SJSA1 (cell line): ENCODE measurements around the gene ID1. TPM values are rescaled to one million over a fixed set of nuclear protein-coding genes. Genes with fewer than 3 reads are reported as not detected.

ENCODE experiments used
- DNase-seq, 2 experiments: peaks; one replicate each; pipeline ENCODE4 v3.0.0-alpha.2; 2015 to 2020; ENCODE audit warnings: low spot score in 2 of 2, low read depth in 1 of 2
- H3K27ac ChIP-seq: fragments of 250-450 bp; sonication (Bioruptor Pico); 2 replicates; pipeline ENCODE4 v1.5.1; 2020; ENCODE audit warnings: mild to moderate bottlenecking, moderate library complexity
- H3K27me3 ChIP-seq: fragments of 250-450 bp; sonication (Bioruptor Pico); replicated peaks from 2 replicates; pipeline ENCODE4 v1.5.1; 2020; ENCODE audit warnings: mild to moderate bottlenecking, moderate library complexity
- H3K36me3 ChIP-seq: fragments of 250-450 bp; sonication (Bioruptor Pico); 2 replicates; pipeline ENCODE4 v1.5.1; 2020; ENCODE audit warnings: mild to moderate bottlenecking
- H3K4me1 ChIP-seq: fragments of 250-450 bp; sonication (Bioruptor Pico); replicated peaks from 2 replicates; pipeline ENCODE4 v1.6.1; 2021; ENCODE audit warnings: mild to moderate bottlenecking
- H3K4me3 ChIP-seq: fragments of 250-450 bp; sonication (Bioruptor Pico); 2 replicates; pipeline ENCODE4 v1.5.1; 2020; ENCODE audit warnings: mild to moderate bottlenecking
- H3K9me3 ChIP-seq: fragments of 250-450 bp; sonication (Bioruptor Pico); replicated peaks from 2 replicates; pipeline ENCODE4 v1.5.1; 2020; ENCODE audit warnings: mild to moderate bottlenecking
- total RNA-seq: library from RNA; depleted of rRNA; stranded (reverse); fragments of >200 nt; shearing (Covaris generic); gene quantifications from 2 replicates; pipeline ENCODE4 v1.2.3, GENCODE V29; 2014; rRNA removed

The ID1 gene
- total RNA-seq: 700 and 729 TPM in 2 replicates

- H3K27ac ChIP-seq: peak within 1 kb of the TSS; percentile 99
- H3K27me3 ChIP-seq: no peaks in the 10 kb centered on the region
- H3K4me1 ChIP-seq: peaks cover 51% of the 10 kb centered on the region
- DNase-seq: peak; percentile 97 to 99
- H3K4me3 ChIP-seq: peak within 1 kb of the TSS; percentile 69
- H3K9me3 ChIP-seq: no peaks in the 10 kb centered on the region; the same call in 1 of the 2 replicates
- H3K36me3 ChIP-seq: peaks cover 28% of the 10 kb centered on the region
Observed at GRCh38 chr20:31605031-31605901, at the start of gene ID1. ID1 (plus strand) TSS chr20:31605289; CDS start chr20:31605388, 99 bp downstream.

GRCh38 chr20:31559704-31560093 is 45.4 kb upstream of the ID1 start:
- Histone ChIP-seq H3K4me3 (no peak overlapping the region), H3K27ac (peak overlapping the region; percentile 89), H3K36me3 (peaks cover 76% of the 10 kb centered on the region), H3K9me3 (no peaks in the 10 kb centered on the region), H3K4me1 (peaks cover 37% of the 10 kb centered on the region), H3K27me3 (no peaks in the 10 kb centered on the region)
- DNase-seq: no peak

GRCh38 chr20:31560094-31560745 is 44.9 kb upstream of the ID1 start:
- Histone ChIP-seq H3K27ac (peak overlapping the region; percentile 89), H3K9me3 (no peaks in the 10 kb centered on the region), H3K4me1 (peaks cover 37% of the 10 kb centered on the region), H3K27me3 (no peaks in the 10 kb centered on the region), H3K36me3 (peaks cover 70% of the 10 kb centered on the region), H3K4me3 (no peak overlapping the region)
- peak; percentile 69 to 84 for DNase-seq

- peaks cover 72% of the 10 kb centered on the region for H3K36me3 ChIP-seq
- H3K27ac ChIP-seq: peak overlapping the region; percentile 89
- peaks cover 37% of the 10 kb centered on the region for H3K4me1 ChIP-seq
- no peak overlapping the region for H3K4me3 ChIP-seq
- no peaks in the 10 kb centered on the region for H3K27me3 ChIP-seq
- peak; percentile 83 to 89 for DNase-seq
- H3K9me3 ChIP-seq: no peaks in the 10 kb centered on the region
Observed at GRCh38 chr20:31560746-31561598, 44.1 kb upstream of the ID1 start.

- no peak for DNase-seq
- Histone ChIP-seq H3K27ac (no peak overlapping the region), H3K9me3 (no peaks in the 10 kb centered on the region), H3K36me3 (peaks cover 75% of the 10 kb centered on the region), H3K27me3 (no peaks in the 10 kb centered on the region), H3K4me1 (peaks cover 37% of the 10 kb centered on the region), H3K4me3 (no peak overlapping the region)
Observed at GRCh38 chr20:31562241-31562640, 42.8 kb upstream of the ID1 start.

GRCh38 chr20:31564284-31564683 is 40.8 kb upstream of the ID1 start:
- H3K27ac ChIP-seq: no peak overlapping the region
- no peak for DNase-seq
- peaks cover 40% of the 10 kb centered on the region for H3K4me1 ChIP-seq
- peaks cover 61% of the 10 kb centered on the region for H3K36me3 ChIP-seq
- no peaks in the 10 kb centered on the region for H3K9me3 ChIP-seq
- no peaks in the 10 kb centered on the region for H3K27me3 ChIP-seq
- no peak overlapping the region for H3K4me3 ChIP-seq

- Histone ChIP-seq H3K9me3 (no peaks in the 10 kb centered on the region), H3K27me3 (no peaks in the 10 kb centered on the region), H3K36me3 (peaks cover 64% of the 10 kb centered on the region), H3K4me1 (peaks cover 41% of the 10 kb centered on the region), H3K4me3 (no peak overlapping the region), H3K27ac (no peak overlapping the region)
- no peak for DNase-seq
Observed at GRCh38 chr20:31565699-31566318, 39.3 kb upstream of the ID1 start.

GRCh38 chr20:31566319-31566657 is 38.8 kb upstream of the ID1 start:
- no peak for DNase-seq
- peaks cover 41% of the 10 kb centered on the region for H3K4me1 ChIP-seq
- no peaks in the 10 kb centered on the region for H3K27me3 ChIP-seq
- H3K27ac ChIP-seq: no peak overlapping the region
- H3K4me3 ChIP-seq: no peak overlapping the region
- H3K36me3 ChIP-seq: peaks cover 63% of the 10 kb centered on the region
- no peaks in the 10 kb centered on the region for H3K9me3 ChIP-seq

- Histone ChIP-seq H3K9me3 (no peaks in the 10 kb centered on the region), H3K27ac (no peak overlapping the region), H3K36me3 (peaks cover 57% of the 10 kb centered on the region), H3K4me1 (peaks cover 41% of the 10 kb centered on the region), H3K4me3 (no peak overlapping the region), H3K27me3 (no peaks in the 10 kb centered on the region)
- DNase-seq: no peak
Observed at GRCh38 chr20:31566658-31567379, 38.3 kb upstream of the ID1 start.

GRCh38 chr20:31567380-31567720 is 37.7 kb upstream of the ID1 start:
- no peak for DNase-seq
- Histone ChIP-seq H3K4me3 (no peak overlapping the region), H3K9me3 (no peaks in the 10 kb centered on the region), H3K4me1 (peaks cover 41% of the 10 kb centered on the region), H3K36me3 (peaks cover 52% of the 10 kb centered on the region), H3K27me3 (no peaks in the 10 kb centered on the region), H3K27ac (no peak overlapping the region)

- no peaks in the 10 kb centered on the region for H3K27me3 ChIP-seq
- no peak overlapping the region for H3K27ac ChIP-seq
- peaks cover 44% of the 10 kb centered on the region for H3K36me3 ChIP-seq
- no peak for DNase-seq
- H3K9me3 ChIP-seq: no peaks in the 10 kb centered on the region
- peaks cover 40% of the 10 kb centered on the region for H3K4me1 ChIP-seq
- no peak overlapping the region for H3K4me3 ChIP-seq
Observed at GRCh38 chr20:31568041-31568731, 36.9 kb upstream of the ID1 start.

GRCh38 chr20:31568773-31569162 is 36.3 kb upstream of the ID1 start:
- Histone ChIP-seq H3K36me3 (peaks cover 38% of the 10 kb centered on the region), H3K4me3 (no peak overlapping the region), H3K27ac (no peak overlapping the region), H3K4me1 (peaks cover 44% of the 10 kb centered on the region), H3K9me3 (no peaks in the 10 kb centered on the region), H3K27me3 (no peaks in the 10 kb centered on the region)
- DNase-seq: no peak
